Chondrocyte (in vitro differentiated cells): ENCODE measurements around the gene MESP1. TPM values are rescaled to one million over a fixed set of nuclear protein-coding genes. Genes with fewer than 3 reads are reported as not detected.
A peak's percentile ranks its signal among the peaks of the same experiment; 100 is the strongest.

Source experiments
- DNase-seq: peaks from one replicate; pipeline ENCODE4 v3.0.0; 2021; ENCODE audit warnings: mixed read lengths, low spot score
- H3K27ac Mint-ChIP-seq: one replicate; pipeline ENCODE4 v1.8.0; 2021; ENCODE audit warnings: mild to moderate bottlenecking, moderate library complexity, mixed read lengths; ENCODE audit not compliant: unreplicated experiment
- H3K27me3 Mint-ChIP-seq: 2 replicates; pipeline ENCODE4 v1.8.0; 2021; ENCODE audit warnings: low read depth, mixed read lengths
- H3K36me3 Mint-ChIP-seq: 2 replicates; pipeline ENCODE4 v1.8.0; 2021; ENCODE audit warnings: low read depth, mixed read lengths
- H3K4me1 Mint-ChIP-seq: 2 replicates; pipeline ENCODE4 v1.8.0; 2021; ENCODE audit warnings: low read depth, mild to moderate bottlenecking, mixed read lengths
- H3K4me3 Mint-ChIP-seq: one replicate; pipeline ENCODE4 v1.8.0; 2021; ENCODE audit warnings: mild to moderate bottlenecking, moderate library complexity, mixed read lengths; ENCODE audit not compliant: unreplicated experiment
- H3K9me3 Mint-ChIP-seq: 2 replicates; pipeline ENCODE4 v1.8.0; 2021; ENCODE audit warnings: low read depth, mixed read lengths
- CTCF ChIP-seq: fragments of 200-600 bp; sonication (generic); IDR thresholded peaks from 2 replicates; pipeline ENCODE4 v1.5.0; 2021; ENCODE audit warnings: antibody characterized with exemption, mild to moderate bottlenecking, moderate library complexity
- total RNA-seq: library from RNA; stranded (reverse); gene quantifications from 3 replicates; pipeline ENCODE4 v1.2.1, GENCODE V29; 2021

MESP1 gene
- total RNA-seq, 1 donor from 2014 or later = 0.97 TPM

GRCh38 chr15:89745768-89746167, 5.3 kb downstream of the MESP1 start:
- no peak for DNase-seq
- TF ChIP-seq CTCF = no peak

GRCh38 chr15:89745131-89745530, 5.9 kb downstream of the MESP1 start:
- H3K27me3 Mint-ChIP-seq = no peaks in the 10 kb centered on the region
- TF ChIP-seq CTCF = no peak
- no peak overlapping the region for H3K4me3 Mint-ChIP-seq
- H3K9me3 Mint-ChIP-seq = no peaks in the 10 kb centered on the region
- H3K4me1 Mint-ChIP-seq = peaks cover 6% of the 10 kb centered on the region
- DNase-seq = no peak
- no peak overlapping the region for H3K27ac Mint-ChIP-seq
- no peaks in the 10 kb centered on the region for H3K36me3 Mint-ChIP-seq

More at GRCh38 chr15:89745768-89746167, 5.3 kb downstream of the MESP1 start:
- H3K36me3 Mint-ChIP-seq = no peaks in the 10 kb centered on the region
- H3K27me3 Mint-ChIP-seq = no peaks in the 10 kb centered on the region
- H3K4me3 Mint-ChIP-seq = no peak overlapping the region
- H3K4me1 Mint-ChIP-seq = peaks cover 5% of the 10 kb centered on the region
- H3K27ac Mint-ChIP-seq = no peak overlapping the region
- no peaks in the 10 kb centered on the region for H3K9me3 Mint-ChIP-seq

- Mint-ChIP-seq H3K27ac (no peak overlapping the region), H3K36me3 (no peaks in the 10 kb centered on the region), H3K27me3 (no peaks in the 10 kb centered on the region), H3K4me3 (no peak overlapping the region), H3K9me3 (no peaks in the 10 kb centered on the region), H3K4me1 (peaks cover 2% of the 10 kb centered on the region)
- TF ChIP-seq CTCF = no peak
- DNase-seq = no peak
These were observed 7.5 kb downstream of the MESP1 start for GRCh38 chr15:89743594-89743993.

GRCh38 chr15:89743011-89743410, 8.0 kb downstream of the MESP1 start:
- Mint-ChIP-seq H3K27ac (no peak overlapping the region), H3K9me3 (no peaks in the 10 kb centered on the region)

GRCh38 chr15:89740137-89740536, 10.9 kb downstream of the MESP1 start:
- Mint-ChIP-seq H3K4me1 (peaks cover 2% of the 10 kb centered on the region), H3K27ac (no peak overlapping the region), H3K27me3 (peaks cover 18% of the 10 kb centered on the region), H3K36me3 (no peaks in the 10 kb centered on the region), H3K9me3 (no peaks in the 10 kb centered on the region), H3K4me3 (no peak overlapping the region)
- peak; percentile 95 for TF ChIP-seq CTCF
- no peak for DNase-seq

More at GRCh38 chr15:89743011-89743410, 8.0 kb downstream of the MESP1 start:
- H3K4me3 Mint-ChIP-seq = no peak overlapping the region
- DNase-seq = no peak
- no peaks in the 10 kb centered on the region for H3K27me3 Mint-ChIP-seq
- TF ChIP-seq CTCF = no peak
- no peaks in the 10 kb centered on the region for H3K36me3 Mint-ChIP-seq
- H3K4me1 Mint-ChIP-seq = peaks cover 2% of the 10 kb centered on the region
